ENCODE measurements around the gene LAMA2.

The LAMA2 gene

DNA sequence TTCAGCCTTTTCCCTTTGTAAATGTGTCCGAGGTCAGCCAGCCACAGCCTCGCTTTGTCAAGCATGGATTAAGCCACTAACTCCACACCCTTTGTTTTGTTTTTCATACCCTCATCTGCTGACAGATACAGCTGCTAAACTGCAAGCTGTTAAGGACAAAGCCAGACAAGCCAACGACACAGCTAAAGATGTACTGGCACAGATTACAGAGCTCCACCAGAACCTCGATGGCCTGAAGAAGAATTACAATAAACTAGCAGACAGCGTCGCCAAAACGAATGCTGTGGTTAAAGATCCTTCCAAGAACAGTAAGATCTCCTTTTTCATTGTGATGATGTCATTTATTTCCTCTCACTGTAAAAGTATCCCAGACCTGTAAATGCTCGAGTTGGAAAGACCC, 557.8 kb downstream of the LAMA2 start:
- H3K9me3 ChIP-seq (ENCODE audit: control extremely low read depth in 1 of 5, control insufficient read depth in 4 of 5, insufficient read depth in 2 of 5, low read depth in 1 of 5, low read length in 4 of 5) = no peaks in the 10 kb centered on the region
- no peaks in the 10 kb centered on the region for H3K27me3 ChIP-seq (replicated peaks in 2 of 5; ENCODE audit: control insufficient read depth in 4 of 5, insufficient read depth in 5 of 5, low read length in 4 of 5)
- H3K36me3 ChIP-seq (ENCODE audit: control insufficient read depth in 4 of 4, insufficient read depth in 4 of 4, low read length in 3 of 4) = no peaks in the 10 kb centered on the region
- POLR2A ChIA-PET = no interaction called here
- H3K27ac ChIP-seq (ENCODE audit: insufficient read depth in 1 of 2, low read depth in 1 of 2, low read length in 2 of 2, poor library complexity in 1 of 2, severe bottlenecking in 2 of 2) = no peak overlapping the region
- CTCF ChIA-PET = no interaction called here
- 66% methylated on average over 6 of the region's 8 CpGs for WGBS (ENCODE audit: insufficient coverage)
- peak in 2 of 3 donors; percentile 14 to 32 for DNase-seq
- H3K4me3 ChIP-seq (ENCODE audit: control insufficient read depth in 1 of 7, extremely low read depth in 1 of 7, insufficient read depth in 4 of 7, low read depth in 2 of 7, low read length in 6 of 7) = no peak overlapping the region
- no peaks in the 10 kb centered on the region for H3K4me1 ChIP-seq (ENCODE audit: control extremely low read depth in 1 of 4, control insufficient read depth in 4 of 4, insufficient read depth in 4 of 4, low read length in 3 of 4)

DNA sequence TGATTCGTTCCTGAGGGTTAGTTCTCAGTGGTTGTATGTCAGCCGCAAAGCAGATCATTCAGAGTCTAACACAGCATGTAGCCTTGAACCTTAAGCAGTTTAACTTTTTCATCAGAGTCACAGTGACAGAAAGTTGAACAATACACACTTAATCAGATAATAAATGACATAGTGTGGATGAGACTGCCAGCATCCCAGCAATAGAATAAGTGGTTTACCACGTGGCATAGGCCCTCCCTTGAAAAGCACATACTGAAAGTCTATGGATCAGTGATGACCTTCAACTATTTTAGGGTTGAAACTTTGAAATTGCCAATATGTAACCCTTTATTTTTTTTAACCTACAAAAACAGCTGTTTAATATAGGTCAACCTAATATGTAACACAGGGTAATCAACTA, 561.7 kb downstream of the LAMA2 start:
- Histone ChIP-seq H3K9me3 (ENCODE audit: control extremely low read depth in 1 of 5, control insufficient read depth in 4 of 5, insufficient read depth in 2 of 5, low read depth in 1 of 5, low read length in 4 of 5) (no peaks in the 10 kb centered on the region), H3K27ac (ENCODE audit: insufficient read depth in 1 of 2, low read depth in 1 of 2, low read length in 2 of 2, poor library complexity in 1 of 2, severe bottlenecking in 2 of 2) (no peak overlapping the region), H3K27me3 (replicated peaks in 2 of 5; ENCODE audit: control insufficient read depth in 4 of 5, insufficient read depth in 5 of 5, low read length in 4 of 5) (no peaks in the 10 kb centered on the region), H3K4me1 (ENCODE audit: control extremely low read depth in 1 of 4, control insufficient read depth in 4 of 4, insufficient read depth in 4 of 4, low read length in 3 of 4) (no peaks in the 10 kb centered on the region), H3K4me3 (ENCODE audit: control insufficient read depth in 1 of 7, extremely low read depth in 1 of 7, insufficient read depth in 4 of 7, low read depth in 2 of 7, low read length in 6 of 7) (no peak overlapping the region), H3K36me3 (ENCODE audit: control insufficient read depth in 4 of 4, insufficient read depth in 4 of 4, low read length in 3 of 4) (no peaks in the 10 kb centered on the region)
- 100% methylated on average over 2 of the region's 3 CpGs for WGBS (ENCODE audit: insufficient coverage)
- ChIA-PET CTCF (interaction anchor here (1.4 kb wide), 1 partner anchor 55 kb away, joined by 4 read pairs; no protein-coding TSS in a partner anchor), POLR2A (no interaction called here)
- no peak for DNase-seq

DNA sequence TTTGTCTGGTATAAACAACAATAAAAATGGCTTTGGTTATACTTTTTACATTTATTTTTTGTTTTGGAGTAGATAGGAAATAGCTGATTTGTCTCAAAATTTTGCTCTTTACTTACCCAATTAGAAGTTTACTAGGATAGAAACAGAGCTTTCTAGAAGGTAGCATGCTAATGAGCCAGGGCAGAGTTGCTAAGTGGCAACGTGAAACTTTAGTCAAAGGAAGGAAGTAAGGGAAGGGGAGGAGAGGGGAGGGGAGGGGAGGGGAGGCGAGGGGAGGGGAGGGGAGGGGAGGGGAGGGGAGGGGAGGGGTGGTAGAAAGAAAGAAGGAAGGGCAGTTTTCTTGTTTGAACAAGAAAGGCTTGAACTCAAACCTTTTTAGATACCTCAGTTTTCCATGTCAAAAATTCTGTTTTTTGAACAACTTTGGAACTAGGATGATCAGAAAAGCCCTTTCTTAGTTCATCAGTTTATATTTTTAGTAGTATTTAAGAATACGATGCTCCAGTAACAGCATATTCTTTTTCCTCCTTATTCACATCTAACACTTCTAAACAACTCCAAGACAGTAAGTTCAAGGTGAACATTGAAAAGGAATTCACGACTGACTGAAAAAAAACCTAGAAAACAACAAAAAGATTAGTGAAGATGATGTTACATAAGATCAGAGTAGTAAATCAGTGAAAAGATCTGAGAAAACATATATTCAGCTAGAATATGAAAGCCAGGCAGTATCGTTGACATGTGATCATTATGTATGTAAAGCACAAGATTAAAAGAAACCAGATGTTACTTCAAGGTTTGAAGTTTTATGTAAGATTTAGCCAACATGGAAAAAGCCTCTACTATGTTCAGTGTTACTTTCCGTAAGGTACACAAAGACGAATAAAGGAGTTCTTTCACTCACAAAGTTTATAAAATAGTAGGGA, 563.6 kb downstream of the LAMA2 start:
- H3K9me3 ChIP-seq (ENCODE audit: control extremely low read depth in 1 of 5, control insufficient read depth in 4 of 5, insufficient read depth in 2 of 5, low read depth in 1 of 5, low read length in 4 of 5) = no peaks in the 10 kb centered on the region
- 100% methylated on average over 1 of the region's 7 CpGs for WGBS (ENCODE audit: insufficient coverage)
- ChIA-PET CTCF (interaction anchor here (1.4 kb wide), 1 partner anchor 53 kb away, joined by 4 read pairs; no protein-coding TSS in a partner anchor), POLR2A (no interaction called here)
- H3K27ac ChIP-seq (ENCODE audit: insufficient read depth in 1 of 2, low read depth in 1 of 2, low read length in 2 of 2, poor library complexity in 1 of 2, severe bottlenecking in 2 of 2) = no peak overlapping the region
- H3K27me3 ChIP-seq (replicated peaks in 2 of 5; ENCODE audit: control insufficient read depth in 4 of 5, insufficient read depth in 5 of 5, low read length in 4 of 5) = no peaks in the 10 kb centered on the region
- DNase-seq = peak in 2 of 3 donors; percentile 35 to 38
- no peaks in the 10 kb centered on the region for H3K36me3 ChIP-seq (ENCODE audit: control insufficient read depth in 4 of 4, insufficient read depth in 4 of 4, low read length in 3 of 4)
- no peaks in the 10 kb centered on the region for H3K4me1 ChIP-seq (ENCODE audit: control extremely low read depth in 1 of 4, control insufficient read depth in 4 of 4, insufficient read depth in 4 of 4, low read length in 3 of 4)
- H3K4me3 ChIP-seq (ENCODE audit: control insufficient read depth in 1 of 7, extremely low read depth in 1 of 7, insufficient read depth in 4 of 7, low read depth in 2 of 7, low read length in 6 of 7) = no peak overlapping the region

DNA sequence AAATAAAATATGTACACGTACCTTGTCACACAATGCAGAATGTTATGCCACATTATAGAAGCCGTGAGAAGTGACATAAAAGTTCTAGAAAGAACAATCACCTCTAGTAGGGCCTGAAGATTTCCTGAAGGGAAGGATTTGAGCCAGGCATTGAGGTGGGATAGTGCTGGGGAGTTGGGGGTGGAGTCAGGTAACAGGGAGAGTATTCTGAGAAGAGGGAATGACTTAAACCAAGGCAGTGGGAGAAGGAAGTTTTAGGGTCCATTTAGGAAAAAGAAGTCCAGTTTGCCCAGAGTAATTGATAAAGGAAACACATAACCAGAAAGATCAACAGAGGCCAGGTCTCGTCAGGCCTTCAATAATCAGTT, 564.2 kb downstream of the LAMA2 start:
- no peak for DNase-seq
- Histone ChIP-seq H3K27me3 (replicated peaks in 2 of 5; ENCODE audit: control insufficient read depth in 4 of 5, insufficient read depth in 5 of 5, low read length in 4 of 5) (no peaks in the 10 kb centered on the region), H3K27ac (ENCODE audit: insufficient read depth in 1 of 2, low read depth in 1 of 2, low read length in 2 of 2, poor library complexity in 1 of 2, severe bottlenecking in 2 of 2) (no peak overlapping the region), H3K4me3 (ENCODE audit: control insufficient read depth in 1 of 7, extremely low read depth in 1 of 7, insufficient read depth in 4 of 7, low read depth in 2 of 7, low read length in 6 of 7) (no peak overlapping the region), H3K9me3 (ENCODE audit: control extremely low read depth in 1 of 5, control insufficient read depth in 4 of 5, insufficient read depth in 2 of 5, low read depth in 1 of 5, low read length in 4 of 5) (no peaks in the 10 kb centered on the region), H3K36me3 (ENCODE audit: control insufficient read depth in 4 of 4, insufficient read depth in 4 of 4, low read length in 3 of 4) (no peaks in the 10 kb centered on the region), H3K4me1 (ENCODE audit: control extremely low read depth in 1 of 4, control insufficient read depth in 4 of 4, insufficient read depth in 4 of 4, low read length in 3 of 4) (no peaks in the 10 kb centered on the region)
- WGBS (ENCODE audit: insufficient coverage) = no CpG with 5 or more reads among the region's 3 CpGs
- CTCF ChIA-PET = no interaction called here
- POLR2A ChIA-PET = no interaction called here

DNA sequence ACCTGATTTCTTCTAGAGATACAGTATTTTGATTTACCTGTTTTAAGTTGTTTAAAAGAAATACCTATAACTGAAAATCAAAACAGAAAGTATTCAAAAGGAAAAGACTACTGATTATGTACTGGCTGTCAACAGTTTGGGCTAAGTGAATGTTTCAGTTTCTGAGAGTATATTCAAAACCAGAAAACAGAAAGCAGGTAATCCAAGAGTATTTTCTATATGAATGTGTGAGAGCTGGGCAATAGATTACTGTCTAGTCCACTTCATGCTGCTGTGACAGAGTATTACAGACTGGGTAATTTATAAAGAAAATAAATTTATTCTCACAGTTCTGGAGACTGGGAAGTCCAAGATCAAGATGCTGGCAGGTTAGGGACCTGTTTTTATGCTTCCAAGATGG, 566.0 kb downstream of the LAMA2 start:
- CTCF ChIA-PET = no interaction called here
- Histone ChIP-seq H3K4me1 (ENCODE audit: control extremely low read depth in 1 of 4, control insufficient read depth in 4 of 4, insufficient read depth in 4 of 4, low read length in 3 of 4) (no peaks in the 10 kb centered on the region), H3K4me3 (ENCODE audit: control insufficient read depth in 1 of 7, extremely low read depth in 1 of 7, insufficient read depth in 4 of 7, low read depth in 2 of 7, low read length in 6 of 7) (no peak overlapping the region), H3K9me3 (ENCODE audit: control extremely low read depth in 1 of 5, control insufficient read depth in 4 of 5, insufficient read depth in 2 of 5, low read depth in 1 of 5, low read length in 4 of 5) (no peaks in the 10 kb centered on the region), H3K27ac (ENCODE audit: insufficient read depth in 1 of 2, low read depth in 1 of 2, low read length in 2 of 2, poor library complexity in 1 of 2, severe bottlenecking in 2 of 2) (no peak overlapping the region), H3K27me3 (replicated peaks in 2 of 5; ENCODE audit: control insufficient read depth in 4 of 5, insufficient read depth in 5 of 5, low read length in 4 of 5) (no peaks in the 10 kb centered on the region), H3K36me3 (ENCODE audit: control insufficient read depth in 4 of 4, insufficient read depth in 4 of 4, low read length in 3 of 4) (no peaks in the 10 kb centered on the region)
- POLR2A ChIA-PET = no interaction called here
- no peak for DNase-seq

DNA sequence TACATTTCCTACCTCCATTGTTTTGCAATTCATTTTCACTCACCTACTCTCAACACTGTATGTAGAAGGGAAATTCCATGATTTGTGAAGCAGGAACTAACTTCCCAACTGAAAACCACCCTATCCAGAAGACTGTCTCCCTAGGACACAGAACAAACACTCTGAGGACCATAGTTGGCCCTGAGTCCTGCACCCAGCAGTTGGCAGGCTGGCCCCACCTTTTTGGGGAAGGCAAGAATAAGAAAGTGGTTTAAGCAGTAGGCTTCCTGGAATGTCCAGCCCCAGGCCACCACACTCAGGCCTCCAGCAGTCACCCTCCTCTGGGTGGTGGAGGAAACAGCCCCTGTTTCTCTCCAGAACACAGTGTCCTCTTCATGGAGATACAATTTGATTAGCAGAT, 568.2 kb downstream of the LAMA2 start:
- no peak overlapping the region for H3K4me3 ChIP-seq (ENCODE audit: control insufficient read depth in 1 of 7, extremely low read depth in 1 of 7, insufficient read depth in 4 of 7, low read depth in 2 of 7, low read length in 6 of 7)

DNA sequence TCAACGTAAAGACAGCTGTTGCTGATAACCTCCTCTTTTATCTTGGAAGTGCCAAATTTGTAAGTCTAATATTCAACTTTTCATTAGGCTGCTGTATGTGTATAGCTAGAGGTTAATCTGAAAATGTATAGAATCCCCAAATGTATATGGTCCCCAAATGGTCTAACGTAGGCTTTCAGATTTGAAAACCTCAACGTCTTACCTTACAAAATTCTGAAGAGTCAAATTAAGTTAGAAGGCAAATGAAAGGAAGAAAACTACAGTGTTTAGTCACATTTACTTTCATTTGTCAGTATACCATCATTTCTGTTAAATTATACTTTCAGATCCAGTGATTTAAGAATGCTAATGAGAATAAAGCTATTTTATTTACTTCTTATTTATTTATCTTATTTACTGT, 570.1 kb downstream of the LAMA2 start:
- DNase-seq = no peak
- no CpG with 5 or more reads among the region's 3 CpGs for WGBS (ENCODE audit: insufficient coverage)
- H3K4me1 ChIP-seq (ENCODE audit: control extremely low read depth in 1 of 4, control insufficient read depth in 4 of 4, insufficient read depth in 4 of 4, low read length in 3 of 4) = no peaks in the 10 kb centered on the region
- no peak overlapping the region for H3K27ac ChIP-seq (ENCODE audit: insufficient read depth in 1 of 2, low read depth in 1 of 2, low read length in 2 of 2, poor library complexity in 1 of 2, severe bottlenecking in 2 of 2)
- ChIA-PET POLR2A (no interaction called here), CTCF (interaction anchor here (1.3 kb wide), 1 partner anchor 26 kb away, joined by 3 read pairs; no protein-coding TSS in a partner anchor)
- no peaks in the 10 kb centered on the region for H3K27me3 ChIP-seq (replicated peaks in 2 of 5; ENCODE audit: control insufficient read depth in 4 of 5, insufficient read depth in 5 of 5, low read length in 4 of 5)
- H3K36me3 ChIP-seq (ENCODE audit: control insufficient read depth in 4 of 4, insufficient read depth in 4 of 4, low read length in 3 of 4) = no peaks in the 10 kb centered on the region
- no peak overlapping the region for H3K4me3 ChIP-seq (ENCODE audit: control insufficient read depth in 1 of 7, extremely low read depth in 1 of 7, insufficient read depth in 4 of 7, low read depth in 2 of 7, low read length in 6 of 7)
- no peaks in the 10 kb centered on the region for H3K9me3 ChIP-seq (ENCODE audit: control extremely low read depth in 1 of 5, control insufficient read depth in 4 of 5, insufficient read depth in 2 of 5, low read depth in 1 of 5, low read length in 4 of 5)

More for the DNA sequence above, 568.2 kb downstream of the LAMA2 start:
- Histone ChIP-seq H3K27ac (ENCODE audit: insufficient read depth in 1 of 2, low read depth in 1 of 2, low read length in 2 of 2, poor library complexity in 1 of 2, severe bottlenecking in 2 of 2) (no peak overlapping the region), H3K4me1 (ENCODE audit: control extremely low read depth in 1 of 4, control insufficient read depth in 4 of 4, insufficient read depth in 4 of 4, low read length in 3 of 4) (no peaks in the 10 kb centered on the region), H3K36me3 (ENCODE audit: control insufficient read depth in 4 of 4, insufficient read depth in 4 of 4, low read length in 3 of 4) (no peaks in the 10 kb centered on the region), H3K27me3 (replicated peaks in 2 of 5; ENCODE audit: control insufficient read depth in 4 of 5, insufficient read depth in 5 of 5, low read length in 4 of 5) (no peaks in the 10 kb centered on the region), H3K9me3 (ENCODE audit: control extremely low read depth in 1 of 5, control insufficient read depth in 4 of 5, insufficient read depth in 2 of 5, low read depth in 1 of 5, low read length in 4 of 5) (no peaks in the 10 kb centered on the region)
- POLR2A ChIA-PET = no interaction called here
- CTCF ChIA-PET = no interaction called here
- DNase-seq = no peak

All from common myeloid progenitor, CD34-positive (primary cell).